AG10803 (cell line): ENCODE results near the gene TSPAN31.

Experiments
- DNase-seq: peaks from one replicate; pipeline ENCODE4 v3.0.0; 2010; ENCODE audit warnings: low read depth
- H3K4me3 ChIP-seq: 2 replicates; pipeline ENCODE4 v1.5.1; 2011; ENCODE audit warnings: mild to moderate bottlenecking, low read length, control low read depth
- CTCF ChIP-seq: conservative IDR thresholded peaks from 2 replicates; pipeline ENCODE4 v1.5.1; 2011; ENCODE audit warnings: mild to moderate bottlenecking, low read length, control low read depth, inconsistent platforms

TSPAN31 gene

DNA sequence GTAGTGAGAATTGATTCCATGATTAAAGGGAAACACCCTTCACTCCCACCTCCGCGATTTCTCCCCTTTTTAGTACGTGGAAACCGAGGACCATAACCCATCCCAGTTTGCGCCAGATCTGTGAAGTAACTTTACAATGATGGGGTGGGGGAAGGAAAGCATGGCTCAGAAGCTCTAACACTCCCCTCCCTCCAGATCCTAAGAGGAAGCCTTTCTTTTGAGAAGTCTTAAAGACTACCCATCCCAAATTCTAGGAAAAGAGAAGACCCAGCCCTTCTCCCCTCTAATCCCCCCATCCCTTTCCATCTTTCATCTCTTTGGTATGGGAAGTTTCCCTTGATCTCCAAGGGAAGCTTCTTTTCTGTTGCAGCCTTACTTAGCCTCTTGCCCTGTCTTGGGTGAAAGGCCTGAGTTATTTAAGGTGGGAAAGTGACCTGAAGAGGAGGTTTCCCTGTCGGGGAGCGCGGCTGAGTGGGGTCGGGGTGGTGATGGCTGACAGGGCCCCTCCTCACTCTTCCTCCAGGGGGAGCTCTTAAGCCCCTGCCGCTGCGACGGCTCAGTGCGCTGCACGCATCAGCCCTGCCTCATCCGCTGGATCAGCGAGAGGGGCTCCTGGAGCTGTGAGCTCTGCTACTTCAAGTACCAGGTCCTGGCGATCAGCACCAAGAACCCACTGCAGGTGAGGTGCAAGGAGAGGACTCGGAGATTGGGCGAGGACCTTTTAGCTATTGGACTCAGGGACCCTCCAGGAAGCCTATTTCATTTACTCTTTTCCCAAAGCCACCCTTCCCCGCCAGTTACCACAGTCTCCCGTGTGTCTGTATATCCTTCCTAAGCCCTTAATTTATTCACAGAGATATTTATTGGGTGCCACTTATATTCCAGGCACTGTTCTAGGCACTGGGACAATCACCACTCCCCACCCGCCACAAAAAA, 11.8 kb downstream of the TSPAN31 start:
- H3K4me3 ChIP-seq = no peak overlapping the region
- DNase-seq = no peak
- peak; percentile 52 for TF ChIP-seq CTCF

DNA sequence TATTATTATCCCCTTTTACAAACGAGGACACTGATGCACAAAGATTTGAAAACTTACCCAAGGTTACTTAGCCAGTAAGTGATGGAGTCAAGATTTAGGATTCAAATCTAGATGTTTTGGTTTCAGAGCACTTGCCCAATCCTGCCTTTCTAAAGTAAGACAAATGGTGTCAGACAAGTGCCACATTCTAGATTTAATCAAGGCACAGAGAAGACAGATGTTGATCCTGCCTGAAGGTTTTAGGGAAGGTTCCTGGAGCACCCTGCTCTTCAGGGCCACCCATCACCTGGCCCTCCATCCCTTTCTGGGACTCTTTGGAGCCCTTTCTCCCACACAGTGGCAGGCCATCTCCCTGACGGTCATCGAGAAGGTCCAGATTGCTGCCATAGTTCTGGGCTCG, 12.9 kb downstream of the TSPAN31 start:
- H3K4me3 ChIP-seq = no peak overlapping the region
- TF ChIP-seq CTCF = no peak
- DNase-seq = no peak

GRCh38 chr12:57758552-57759359, 13.9 kb downstream of the TSPAN31 start:
- no peak for DNase-seq
- TF ChIP-seq CTCF = no peak
- H3K4me3 ChIP-seq = no peak overlapping the region

- H3K4me3 ChIP-seq = no peak overlapping the region
- peak; percentile 34 for TF ChIP-seq CTCF
- DNase-seq = no peak
Observed at GRCh38 chr12:57759360-57759980, 14.6 kb downstream of the TSPAN31 start.

DNA sequence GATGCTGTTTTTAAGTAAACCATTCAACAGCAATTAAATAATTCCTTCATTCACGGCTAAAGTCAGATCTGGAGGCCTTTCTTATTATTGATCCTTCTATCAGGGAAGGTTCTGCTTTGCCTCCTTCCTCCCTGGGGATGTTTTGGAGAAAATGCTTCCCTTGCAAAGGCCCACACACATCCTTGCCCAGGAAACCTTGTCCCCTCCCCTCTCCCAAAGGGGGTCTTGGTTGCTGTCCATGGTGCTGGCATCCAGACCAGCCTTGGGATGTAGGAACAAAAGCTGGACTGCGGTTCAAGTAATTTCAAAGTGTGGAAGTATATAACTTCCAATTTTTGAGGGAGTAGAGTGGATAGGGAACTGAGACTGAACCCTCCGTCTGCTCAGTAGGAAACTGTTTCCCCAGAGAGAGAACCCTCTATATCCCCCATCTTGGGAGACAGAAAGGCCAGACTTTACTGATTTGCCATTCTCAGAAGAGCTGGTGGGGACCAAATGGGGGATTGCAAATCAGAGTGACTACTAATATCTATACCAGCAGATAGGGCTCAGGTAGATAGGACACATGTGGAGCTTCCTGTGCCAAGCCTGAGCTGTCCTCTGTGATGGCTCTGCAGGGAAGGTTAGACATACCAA, 15.6 kb downstream of the TSPAN31 start:
- no peak overlapping the region for H3K4me3 ChIP-seq
- TF ChIP-seq CTCF = no peak
- DNase-seq = no peak

GRCh38 chr12:57761391-57761998, 16.7 kb downstream of the TSPAN31 start:
- no peak overlapping the region for H3K4me3 ChIP-seq
- no peak for TF ChIP-seq CTCF
- DNase-seq = no peak
